A549 (cell line): ENCODE measurements around the gene ZMYND8.
"Not testable (repeated sequence)": the region's sequence is repeated elsewhere in the genome, so short reads cannot be mapped to it uniquely, and the experiment has no call there.

Experiments
- CHD2 ChIP-seq: fragments of 150-350 bp; IDR thresholded peaks from 2 replicates; pipeline ENCODE4 v1.6.1; 2014; ENCODE audit warnings: low read length; ENCODE audit not compliant: partially characterized antibody
- CHD4 ChIP-seq: fragments of 200-600 bp; sonication (generic); IDR thresholded peaks from 2 replicates; pipeline ENCODE4 v1.6.1; 2016; ENCODE audit warnings: antibody characterized with exemption, mild to moderate bottlenecking, borderline replicate concordance
- EP300 ChIP-seq, 2 experiments: fragments of >200 bp; sonication (Bioruptor Twin); formaldehyde crosslinking; IDR thresholded peaks; 2 replicates in 1 of 2; 3 replicates in 1 of 2; pipeline ENCODE4 v1.6.1; 2016 to 2017
- ESRRA ChIP-seq: fragments of 150-350 bp; IDR thresholded peaks from 2 replicates; pipeline ENCODE4 v1.6.1; 2014; ENCODE audit warnings: mild to moderate bottlenecking, low read length, borderline replicate concordance
- HOXA7 ChIP-seq: fragments of 250-450 bp; sonication (Bioruptor Pico); IDR thresholded peaks from 2 replicates; pipeline ENCODE4 v1.5.0; 2020; ENCODE audit warnings: mild to moderate bottlenecking, moderate library complexity
- MAFK ChIP-seq: fragments of 450-650 bp; IDR thresholded peaks from 2 replicates; pipeline ENCODE4 v1.6.1; 2014; ENCODE audit not compliant: partially characterized antibody
- MYC ChIP-seq: IDR thresholded peaks from 2 replicates; pipeline ENCODE4 v1.6.1; 2012; ENCODE audit warnings: mild to moderate bottlenecking, inconsistent platforms, low read length, improper control_type of control experiment, borderline replicate concordance
- POLR2A ChIP-seq: IDR thresholded peaks from 2 replicates; pipeline ENCODE4 v1.6.1; 2012; ENCODE audit warnings: mild to moderate bottlenecking, low read length
- RAD21 ChIP-seq, 2 experiments: fragments of >200 bp in 1 of 2; sonication (Bioruptor Twin) in 1 of 2; formaldehyde crosslinking in 1 of 2; IDR thresholded peaks in 1 of 2; conservative IDR thresholded peaks in 1 of 2; 2 replicates in 1 of 2; 3 replicates in 1 of 2; pipeline ENCODE4 v1.6.1; 2012 to 2018; ENCODE audit warnings: inconsistent platforms in 1 of 2
- RFX5 ChIP-seq: fragments of 450-650 bp; IDR thresholded peaks from 2 replicates; pipeline ENCODE4 v1.7.1; 2014; ENCODE audit warnings: antibody characterized with exemption, mild to moderate bottlenecking, moderate library complexity
- SMC3 ChIP-seq: fragments of >200 bp; sonication (Bioruptor Twin); formaldehyde crosslinking; IDR thresholded peaks from 3 replicates; pipeline ENCODE4 v1.6.1; 2018; ENCODE audit warnings: inconsistent platforms
- TF ChIP-seq, protein P1 (sequence below): fragments of >200 bp; sonication (Bioruptor Twin); formaldehyde crosslinking; IDR thresholded peaks from 3 replicates; pipeline ENCODE4 v1.5.1; 2016
- TF ChIP-seq, protein P2 (sequence below): IDR thresholded peaks from 2 replicates; pipeline ENCODE4 v1.6.1; 2012; ENCODE audit warnings: low read depth, borderline replicate concordance
- TF ChIP-seq, protein P3 (sequence below): fragments of 200-600 bp; sonication (generic); IDR thresholded peaks from 2 replicates; pipeline ENCODE4 v1.6.1; 2016; ENCODE audit warnings: antibody characterized with exemption, mild to moderate bottlenecking, moderate library complexity

DNA sequence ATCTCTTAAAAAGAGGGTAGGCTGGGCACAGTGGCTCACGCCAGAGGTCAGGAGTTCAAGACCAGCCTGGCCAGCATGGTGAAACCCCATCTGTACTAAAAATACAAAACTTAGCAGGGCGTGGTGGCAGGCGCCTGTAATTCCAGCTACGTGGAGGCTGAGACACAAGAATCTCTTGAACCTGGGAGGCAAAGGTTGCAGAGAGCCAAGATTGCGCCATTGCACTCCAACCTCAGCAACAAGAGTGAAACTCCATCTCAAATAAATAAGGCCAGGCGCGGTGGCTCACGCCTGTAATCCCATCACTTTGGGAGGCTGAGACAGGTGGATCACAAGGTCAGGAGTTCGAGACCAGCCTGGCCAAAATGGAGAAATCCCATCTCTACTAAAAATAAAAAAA is 48.9 kb downstream of the ZMYND8 start:
- TF ChIP-seq RAD21 (conservative IDR thresholded peaks at IDR 0.05 in 1 of 2, IDR thresholded peaks at IDR 0.05 in 1 of 2); EP300 (IDR thresholded peaks at IDR 0.05); MYC; POLR2A; CHD2; SMC3; MAFK; HOXA7 (CRISPR knock-in tag); CHD4; ESRRA; RFX5: not testable (repeated sequence)
- TF ChIP-seq, protein P1, sequence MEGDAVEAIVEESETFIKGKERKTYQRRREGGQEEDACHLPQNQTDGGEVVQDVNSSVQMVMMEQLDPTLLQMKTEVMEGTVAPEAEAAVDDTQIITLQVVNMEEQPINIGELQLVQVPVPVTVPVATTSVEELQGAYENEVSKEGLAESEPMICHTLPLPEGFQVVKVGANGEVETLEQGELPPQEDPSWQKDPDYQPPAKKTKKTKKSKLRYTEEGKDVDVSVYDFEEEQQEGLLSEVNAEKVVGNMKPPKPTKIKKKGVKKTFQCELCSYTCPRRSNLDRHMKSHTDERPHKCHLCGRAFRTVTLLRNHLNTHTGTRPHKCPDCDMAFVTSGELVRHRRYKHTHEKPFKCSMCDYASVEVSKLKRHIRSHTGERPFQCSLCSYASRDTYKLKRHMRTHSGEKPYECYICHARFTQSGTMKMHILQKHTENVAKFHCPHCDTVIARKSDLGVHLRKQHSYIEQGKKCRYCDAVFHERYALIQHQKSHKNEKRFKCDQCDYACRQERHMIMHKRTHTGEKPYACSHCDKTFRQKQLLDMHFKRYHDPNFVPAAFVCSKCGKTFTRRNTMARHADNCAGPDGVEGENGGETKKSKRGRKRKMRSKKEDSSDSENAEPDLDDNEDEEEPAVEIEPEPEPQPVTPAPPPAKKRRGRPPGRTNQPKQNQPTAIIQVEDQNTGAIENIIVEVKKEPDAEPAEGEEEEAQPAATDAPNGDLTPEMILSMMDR = not testable (repeated sequence)
- TF ChIP-seq, protein P2, sequence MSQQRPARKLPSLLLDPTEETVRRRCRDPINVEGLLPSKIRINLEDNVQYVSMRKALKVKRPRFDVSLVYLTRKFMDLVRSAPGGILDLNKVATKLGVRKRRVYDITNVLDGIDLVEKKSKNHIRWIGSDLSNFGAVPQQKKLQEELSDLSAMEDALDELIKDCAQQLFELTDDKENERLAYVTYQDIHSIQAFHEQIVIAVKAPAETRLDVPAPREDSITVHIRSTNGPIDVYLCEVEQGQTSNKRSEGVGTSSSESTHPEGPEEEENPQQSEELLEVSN = not testable (repeated sequence)
- TF ChIP-seq, protein P3, sequence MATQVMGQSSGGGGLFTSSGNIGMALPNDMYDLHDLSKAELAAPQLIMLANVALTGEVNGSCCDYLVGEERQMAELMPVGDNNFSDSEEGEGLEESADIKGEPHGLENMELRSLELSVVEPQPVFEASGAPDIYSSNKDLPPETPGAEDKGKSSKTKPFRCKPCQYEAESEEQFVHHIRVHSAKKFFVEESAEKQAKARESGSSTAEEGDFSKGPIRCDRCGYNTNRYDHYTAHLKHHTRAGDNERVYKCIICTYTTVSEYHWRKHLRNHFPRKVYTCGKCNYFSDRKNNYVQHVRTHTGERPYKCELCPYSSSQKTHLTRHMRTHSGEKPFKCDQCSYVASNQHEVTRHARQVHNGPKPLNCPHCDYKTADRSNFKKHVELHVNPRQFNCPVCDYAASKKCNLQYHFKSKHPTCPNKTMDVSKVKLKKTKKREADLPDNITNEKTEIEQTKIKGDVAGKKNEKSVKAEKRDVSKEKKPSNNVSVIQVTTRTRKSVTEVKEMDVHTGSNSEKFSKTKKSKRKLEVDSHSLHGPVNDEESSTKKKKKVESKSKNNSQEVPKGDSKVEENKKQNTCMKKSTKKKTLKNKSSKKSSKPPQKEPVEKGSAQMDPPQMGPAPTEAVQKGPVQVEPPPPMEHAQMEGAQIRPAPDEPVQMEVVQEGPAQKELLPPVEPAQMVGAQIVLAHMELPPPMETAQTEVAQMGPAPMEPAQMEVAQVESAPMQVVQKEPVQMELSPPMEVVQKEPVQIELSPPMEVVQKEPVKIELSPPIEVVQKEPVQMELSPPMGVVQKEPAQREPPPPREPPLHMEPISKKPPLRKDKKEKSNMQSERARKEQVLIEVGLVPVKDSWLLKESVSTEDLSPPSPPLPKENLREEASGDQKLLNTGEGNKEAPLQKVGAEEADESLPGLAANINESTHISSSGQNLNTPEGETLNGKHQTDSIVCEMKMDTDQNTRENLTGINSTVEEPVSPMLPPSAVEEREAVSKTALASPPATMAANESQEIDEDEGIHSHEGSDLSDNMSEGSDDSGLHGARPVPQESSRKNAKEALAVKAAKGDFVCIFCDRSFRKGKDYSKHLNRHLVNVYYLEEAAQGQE = not testable (repeated sequence)
